Heart left ventricle (tissue), 16 donors: ENCODE results near the gene SPATA45. TPM values are rescaled to one million over a fixed set of nuclear protein-coding genes. Genes with fewer than 3 reads are reported as not detected.

Experiments used
- ATAC-seq, 4 donors: fragments of 200-7000 bp; cut with Tn5 transposase; one replicate each; pipeline ENCODE4 v1.9.1; 2020 to 2022; ENCODE audit warnings: moderate library complexity in 4 of 4, mild to moderate bottlenecking in 3 of 4, moderate number of reproducible peaks in 1 of 4
- DNase-seq, 5 donors: peaks; one replicate each; pipeline ENCODE4 v3.0.0-alpha.2; 2020
- H3K27ac ChIP-seq, 12 donors: fragments of 200-600 bp; sonication (generic) in 4 of 12; one replicate each; pipeline versions ENCODE4 v1.5.0 to v1.8.0; 2016 to 2022; ENCODE audit warnings: mild to moderate bottlenecking in 2 of 12
- H3K27me3 ChIP-seq, 9 donors: fragments of 200-600 bp; sonication (generic) in 2 of 9; one replicate each; pipeline versions ENCODE4 v1.5.1 to v1.8.0; 2016 to 2022; ENCODE audit warnings: mild to moderate bottlenecking in 3 of 9
- H3K36me3 ChIP-seq, 9 donors: fragments of 200-600 bp; sonication (generic) in 2 of 9; one replicate each; pipeline versions ENCODE4 v1.5.0 to v1.8.0; 2018 to 2022; ENCODE audit warnings: mild to moderate bottlenecking in 2 of 9
- H3K4me1 ChIP-seq, 12 donors: fragments of 200-600 bp; sonication (generic) in 4 of 12; one replicate each; pipeline versions ENCODE4 v1.5.0 to v1.8.0; 2016 to 2022; ENCODE audit warnings: mild to moderate bottlenecking in 3 of 12
- H3K4me3 ChIP-seq, 12 donors: fragments of 200-600 bp; sonication (generic) in 4 of 12; one replicate each; pipeline versions ENCODE4 v1.5.0 to v1.8.0; 2017 to 2022; ENCODE audit warnings: mild to moderate bottlenecking in 9 of 12, moderate library complexity in 4 of 12
- H3K9me3 ChIP-seq, 12 donors: fragments of 200-600 bp; sonication (generic) in 4 of 12; one replicate each; pipeline versions ENCODE4 v1.5.0 to v1.8.0; 2016 to 2022; ENCODE audit warnings: mild to moderate bottlenecking in 1 of 12
- POLR2A ChIP-seq, 2 donors: fragments of 450-650 bp; IDR thresholded peaks; one replicate each; pipeline ENCODE4 v1.6.1; 2017; ENCODE audit warnings: antibody characterized with exemption in 2 of 2, mild to moderate bottlenecking in 2 of 2, moderate library complexity in 2 of 2
- WGBS, 4 donors: extraction: QIAGEN DNeasy Blood & Tissue Kit in 2 of 4; methylation state at CpG; one replicate each; pipeline versions ENCODE4 v1.1.5 to v1.1.7; 2013 to 2018; 5-methylcytosine and 5-hydroxymethylcytosine counted together
- intact Hi-C, 10 donors: fragments of 100-400 bp; cut with DNase I; formaldehyde crosslinking; loops; one replicate each; pipeline versions ENCODE4 v1.11.1 to v1.14.2; 2022
- polyA plus RNA-seq, 2 donors: library from polyadenylated mRNA; stranded (reverse); fragments of 200-250 nt; gene quantifications; one replicate each; pipeline ENCODE4 v1.2.3, GENCODE V29; 2013
- total RNA-seq, 9 donors: library from RNA; depleted of rRNA in 2 of 9; stranded (reverse); fragments of >200 nt in 2 of 9; fragmentation: NEBNext Ultra II Directional in 3 of 9; extraction: Animal tissue kit (Norgen Biotek cat#: 25700) in 3 of 9; gene quantifications; one replicate each; pipeline versions ENCODE4 v1.1.0 to v1.2.4, GENCODE V29; 2016 to 2023
- TF ChIP-seq, protein P1 (sequence below), 12 donors: fragments of 200-600 bp; sonication (generic) in 4 of 12; IDR thresholded peaks; one replicate each; pipeline versions ENCODE4 v1.5.0 to v1.8.0; 2018 to 2022; ENCODE audit warnings: antibody characterized with exemption in 12 of 12, mild to moderate bottlenecking in 5 of 12
- donor health status: ischemic (EF 13 %, LVEDD 7.1; RV severe dilation, severe dysfunction).
- donor health status: healthy with polysubstance abuse.
- donor health status: DM: no; HTN: yes; CAD: no.
- donor health status: DM: no; HTN: no; CAD: no.
- donor health status: ischemic (EF 25% LVEDD 6.9; RV normal size, moderate dysfunction).
- donor health status: ischemic (EF 25% LVEDD 5.7; RV mildly dilated, moderate dysfunction).
- donor health status: healthy.
- donor health status: DM: yes; HTN: yes; CAD: no.
- donor health status: ischemic (EF 35%, LVEDD 5.7; RV mildly dilated, moderate dysfunction).
- donor health status: nonischemic (EF 11% LVEDD 7.7; RV severe dilation, severe dysfunction).
- donor health status: DM: yes; HTN: yes; CAD: no.
- donor health status: PGD.
- donor health status: ischemic (EF 29% LVEDD 5.4; RV normal size, mild dysfunction).
- donor health status: nonischemic (EF 23%, LVEDD 6.1; RV moderate dilation, normal function).

SPATA45 gene
- total and polyA plus RNA-seq, 11 donors, result not detected

GRCh38 chr1:212822956-212823355 lies 24.5 kb downstream of the SPATA45 start:
- intact Hi-C loops, result no loop called here
- WGBS, 4 donors, result 91 to 98% (median 96%) methylated on average over 3 of the region's 3 CpGs
- no peak for TF ChIP-seq POLR2A (IDR thresholded peaks at IDR 0.05)
- TF ChIP-seq, protein P1, sequence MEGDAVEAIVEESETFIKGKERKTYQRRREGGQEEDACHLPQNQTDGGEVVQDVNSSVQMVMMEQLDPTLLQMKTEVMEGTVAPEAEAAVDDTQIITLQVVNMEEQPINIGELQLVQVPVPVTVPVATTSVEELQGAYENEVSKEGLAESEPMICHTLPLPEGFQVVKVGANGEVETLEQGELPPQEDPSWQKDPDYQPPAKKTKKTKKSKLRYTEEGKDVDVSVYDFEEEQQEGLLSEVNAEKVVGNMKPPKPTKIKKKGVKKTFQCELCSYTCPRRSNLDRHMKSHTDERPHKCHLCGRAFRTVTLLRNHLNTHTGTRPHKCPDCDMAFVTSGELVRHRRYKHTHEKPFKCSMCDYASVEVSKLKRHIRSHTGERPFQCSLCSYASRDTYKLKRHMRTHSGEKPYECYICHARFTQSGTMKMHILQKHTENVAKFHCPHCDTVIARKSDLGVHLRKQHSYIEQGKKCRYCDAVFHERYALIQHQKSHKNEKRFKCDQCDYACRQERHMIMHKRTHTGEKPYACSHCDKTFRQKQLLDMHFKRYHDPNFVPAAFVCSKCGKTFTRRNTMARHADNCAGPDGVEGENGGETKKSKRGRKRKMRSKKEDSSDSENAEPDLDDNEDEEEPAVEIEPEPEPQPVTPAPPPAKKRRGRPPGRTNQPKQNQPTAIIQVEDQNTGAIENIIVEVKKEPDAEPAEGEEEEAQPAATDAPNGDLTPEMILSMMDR (IDR thresholded peaks at IDR 0.05), result no peak
- Histone ChIP-seq H3K36me3 (no peaks in the 10 kb centered on the region), H3K27ac (no peak overlapping the region), H3K27me3 (no peaks in the 10 kb centered on the region), H3K4me1 (peaks cover 0 to 11% (median 0%) of the 10 kb centered on the region in 12 donors), H3K4me3 (no peak overlapping the region), H3K9me3 (peaks cover 0 to 20% (median 8%) of the 10 kb centered on the region in 12 donors)
- ATAC-seq, result no peak
- no peak for DNase-seq

DNA sequence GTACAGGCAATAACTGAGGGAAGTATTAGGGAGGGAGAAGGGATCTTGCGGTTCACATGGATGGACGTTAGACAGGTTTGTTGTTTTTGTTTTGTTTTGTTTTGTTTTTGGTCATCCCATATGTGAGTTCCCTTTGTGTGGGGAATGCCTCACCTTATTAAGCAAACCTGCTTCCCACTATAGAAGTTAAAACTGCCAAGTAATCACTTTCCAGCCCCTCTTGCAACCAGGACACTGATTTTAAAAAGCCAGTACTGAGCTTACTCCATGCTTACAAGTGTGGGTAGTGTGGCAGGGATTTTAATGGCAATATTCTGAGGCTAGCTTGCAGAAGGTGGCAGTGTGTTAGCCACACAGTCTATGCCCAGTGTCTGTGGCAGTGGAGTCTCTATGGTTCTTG lies 26.5 kb downstream of the SPATA45 start:
- WGBS, 4 donors, result 79 to 93% (median 92%) methylated on average over 2 of the region's 2 CpGs
- H3K4me3 ChIP-seq, result no peak overlapping the region
- peaks cover 0 to 11% (median 0%) of the 10 kb centered on the region in 12 donors for H3K4me1 ChIP-seq
- no peaks in the 10 kb centered on the region for H3K27me3 ChIP-seq
- no peak overlapping the region for H3K27ac ChIP-seq
- intact Hi-C loops, result no loop called here
- DNase-seq (no peak), ATAC-seq (no peak)
- H3K36me3 ChIP-seq, result no peaks in the 10 kb centered on the region
- peaks cover 0 to 14% (median 6%) of the 10 kb centered on the region in 12 donors for H3K9me3 ChIP-seq
- TF ChIP-seq, protein P1 (IDR thresholded peaks at IDR 0.05), result no peak
- no peak for TF ChIP-seq POLR2A (IDR thresholded peaks at IDR 0.05)

GRCh38 chr1:212819726-212820125 lies 27.7 kb downstream of the SPATA45 start:
- WGBS, 4 donors, result 41 to 52% (median 48%) methylated on average over 5 of the region's 5 CpGs

DNA sequence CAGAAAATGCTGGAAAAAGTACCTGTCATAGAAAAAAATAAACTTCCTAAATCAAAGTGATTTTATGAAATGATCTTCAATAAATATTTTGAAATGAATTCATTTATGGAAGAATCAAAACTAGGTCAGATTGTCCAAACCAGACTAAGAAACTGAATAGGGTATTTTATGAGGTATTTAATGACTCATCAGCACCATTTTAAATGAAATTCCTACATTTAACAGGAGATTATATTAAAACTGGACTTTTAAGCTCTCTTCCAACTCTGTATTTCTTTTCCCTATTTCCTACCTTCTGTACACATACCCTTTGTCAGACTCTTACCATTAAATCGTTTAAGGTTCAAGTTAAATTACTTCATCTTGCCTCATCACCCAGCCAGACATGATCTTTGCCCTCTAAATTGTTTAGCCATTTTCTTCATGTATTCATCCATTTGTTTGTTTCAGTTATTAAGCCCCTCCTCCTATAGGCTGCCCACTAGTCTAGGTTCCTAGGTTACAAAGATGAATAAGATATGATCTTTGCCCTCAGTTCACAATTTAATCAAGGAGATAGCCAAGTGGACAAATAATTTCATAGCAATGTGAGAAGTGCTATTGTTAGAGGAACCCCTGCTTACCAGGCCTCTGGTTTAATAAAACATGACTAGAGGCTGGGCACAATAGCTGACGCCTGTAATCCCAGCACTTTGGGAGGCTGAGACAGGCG lies 30.7 kb downstream of the SPATA45 start:
- intact Hi-C loops, result loop anchor here in 6 of 10 donors (5.0 to 10.0 kb wide), 2 partner anchors 178 to 181 kb away; no protein-coding TSS in a partner anchor
- DNase-seq (no peak), ATAC-seq (no peak)
- TF ChIP-seq, protein P1 (IDR thresholded peaks at IDR 0.05), result no peak
- no peak for TF ChIP-seq POLR2A (IDR thresholded peaks at IDR 0.05)
- H3K27me3 ChIP-seq, result no peaks in the 10 kb centered on the region
- H3K27ac ChIP-seq, result no peak overlapping the region
- H3K4me1 ChIP-seq, result peaks cover 0 to 11% (median 0%) of the 10 kb centered on the region in 12 donors
- 85 to 89% (median 86%) methylated on average over 3 of the region's 3 CpGs for WGBS, 4 donors
- peaks cover 0 to 32% (median 21%) of the 10 kb centered on the region in 9 donors for H3K36me3 ChIP-seq
- no peaks in the 10 kb centered on the region for H3K9me3 ChIP-seq
- no peak overlapping the region for H3K4me3 ChIP-seq

More at GRCh38 chr1:212819726-212820125, 27.7 kb downstream of the SPATA45 start:
- H3K9me3 ChIP-seq, result peaks cover 0 to 1% (median 0%) of the 10 kb centered on the region in 12 donors
- TF ChIP-seq, protein P1 (IDR thresholded peaks at IDR 0.05), result no peak
- no peak for TF ChIP-seq POLR2A (IDR thresholded peaks at IDR 0.05)
- peak overlapping the region in 1 of 12 donors; percentile 7 for H3K4me3 ChIP-seq
- H3K36me3 ChIP-seq, result peaks cover 0 to 4% (median 0%) of the 10 kb centered on the region in 9 donors
- H3K27ac ChIP-seq, result no peak overlapping the region
- no peaks in the 10 kb centered on the region for H3K27me3 ChIP-seq
- ATAC-seq, result no peak
- intact Hi-C loops, result loop anchor here in 6 of 10 donors (5.0 to 10.0 kb wide), 2 partner anchors 175 to 178 kb away; no protein-coding TSS in a partner anchor
- H3K4me1 ChIP-seq, result peaks cover 0 to 11% (median 0%) of the 10 kb centered on the region in 12 donors
- DNase-seq, result no peak
